HepG2 (cell line): ENCODE results near the gene TULP3. TPM values are rescaled to one million over a fixed set of nuclear protein-coding genes. Genes with fewer than 3 reads are reported as not detected.

Experiments used
- BRD4 ChIP-seq: sonication (generic); formaldehyde crosslinking; IDR thresholded peaks from 2 replicates; pipeline ENCODE4 v1.4.0; 2020; ENCODE audit warnings: missing genetic modification reagents
- CENPX ChIP-seq: sonication (generic); formaldehyde crosslinking; IDR thresholded peaks from 2 replicates; pipeline ENCODE4 v1.9.0; 2021; ENCODE audit warnings: mild to moderate bottlenecking, missing genetic modification reagents, moderate library complexity
- DR1 ChIP-seq: sonication (generic); formaldehyde crosslinking; IDR thresholded peaks from 2 replicates; pipeline ENCODE4 v1.8.0; 2021; ENCODE audit warnings: mild to moderate bottlenecking, missing genetic modification reagents, inconsistent platforms
- ELF3 ChIP-seq: IDR thresholded peaks from 2 replicates; pipeline ENCODE4 v1.6.1; 2016; ENCODE audit warnings: missing genetic modification reagents, missing compliant biosample characterization
- HDAC1 ChIP-seq: sonication (generic); formaldehyde crosslinking; IDR thresholded peaks from 2 replicates; pipeline ENCODE4 v1.5.1; 2020; ENCODE audit warnings: mild to moderate bottlenecking, missing genetic modification reagents
- HNRNPL ChIP-seq: fragments of 200-400 bp; formaldehyde crosslinking; IDR thresholded peaks from 2 replicates; pipeline ENCODE4 v1.6.1; 2017; ENCODE audit warnings: mild to moderate bottlenecking, low read depth, low read length
- KLF12 ChIP-seq: sonication (generic); formaldehyde crosslinking; IDR thresholded peaks from 2 replicates; pipeline ENCODE4 v1.4.0; 2020; ENCODE audit warnings: missing genetic modification reagents, borderline replicate concordance
- PAWR ChIP-seq: sonication (generic); formaldehyde crosslinking; IDR thresholded peaks from 2 replicates; pipeline ENCODE4 v1.4.0; 2020; ENCODE audit warnings: missing genetic modification reagents, mild to moderate bottlenecking, borderline replicate concordance
- POLR2AphosphoS5 ChIP-seq: IDR thresholded peaks from 2 replicates; pipeline ENCODE4 v1.6.1; 2012; ENCODE audit warnings: low read depth, low read length
- ZNF430 ChIP-seq: sonication (generic); formaldehyde crosslinking; IDR thresholded peaks from 2 replicates; pipeline ENCODE4 v1.9.0; 2021; ENCODE audit warnings: mild to moderate bottlenecking, missing genetic modification reagents
- polyA plus RNA-seq, 8 experiments: library from polyadenylated mRNA; depleted of rRNA in 3 of 8; stranded (reverse) in 7 of 8; unstranded in 1 of 8; fragments of >200 nt; fragmentation: Illumina TruSeq in 4 of 8; extraction: Trizol in 4 of 8; gene quantifications; 2 replicates each; pipeline versions ENCODE4 v1.2.1 to v1.2.3, GENCODE V29; 2011 to 2016; ENCODE audit warnings: low read depth in 4 of 8, missing spikeins in 1 of 8, mixed read lengths in 1 of 8; ENCODE audit not compliant: insufficient read depth in 1 of 8
- total RNA-seq, 5 experiments: library from RNA; depleted of rRNA; stranded (reverse); fragments of >200 nt; fragmentation: Illumina TruSeq; extraction: Trizol; gene quantifications; 2 replicates each; pipeline ENCODE4 v1.2.3, GENCODE V29; 2016; ENCODE audit warnings: low read depth in 1 of 5
- TF ChIP-seq, protein P1 (sequence below): sonication (generic); formaldehyde crosslinking; IDR thresholded peaks from 2 replicates; pipeline ENCODE4 v1.5.0; 2020; ENCODE audit warnings: missing genetic modification reagents
- TF ChIP-seq, protein P2 (sequence below): IDR thresholded peaks from 2 replicates; pipeline ENCODE4 v1.6.1; 2012; ENCODE audit warnings: low read depth, low read length, improper control_type of control experiment
- TF ChIP-seq, protein P3 (sequence below), 2 experiments: fragments of 450-650 bp in 1 of 2; sonication (generic) in 1 of 2; formaldehyde crosslinking in 1 of 2; IDR thresholded peaks; 2 replicates each; pipeline versions ENCODE4 v1.6.1 to v1.8.0; 2016 to 2022; ENCODE audit warnings: antibody characterized with exemption in 1 of 2, mild to moderate bottlenecking in 1 of 2, missing genetic modification reagents in 1 of 2
- TF ChIP-seq, protein P4 (sequence below): sonication (generic); formaldehyde crosslinking; IDR thresholded peaks from 2 replicates; pipeline ENCODE4 v1.8.0; 2022; ENCODE audit warnings: missing genetic modification reagents, low read depth, mild to moderate bottlenecking, borderline replicate concordance
- TF ChIP-seq, protein P5 (sequence below): sonication (generic); formaldehyde crosslinking; IDR thresholded peaks from 2 replicates; pipeline ENCODE4 v1.4.0; 2020; ENCODE audit warnings: missing genetic modification reagents

Gene TULP3
- total and polyA plus RNA-seq, 2 of the 13 experiments (the other 11 are each of a cell fraction or from before 2014, with no cell fraction given) = 11.2 to 13.2 TPM

DNA sequence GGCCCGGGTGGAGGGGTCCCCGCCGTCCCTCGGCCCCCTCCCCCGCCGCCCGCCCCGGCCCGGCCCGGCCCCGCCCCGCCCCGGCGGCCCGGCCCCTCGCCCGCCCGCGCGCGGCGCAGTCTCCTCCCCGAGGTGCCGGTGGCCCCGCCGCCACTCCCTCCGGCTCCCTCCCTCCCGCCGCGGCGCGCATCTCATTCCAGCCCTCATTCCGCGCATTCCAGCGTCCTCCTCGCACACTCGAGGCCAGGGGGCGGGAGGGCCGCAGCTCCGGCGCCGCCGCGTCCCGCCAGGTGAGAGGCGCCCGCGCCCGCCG lies 68.5 kb downstream of the TULP3 start, which contains the start of gene TEAD4 (continued):
- no peak; the same call in 1 of the 2 replicates for TF ChIP-seq HDAC1 (CRISPR knock-in tag)
- no peak; the same call in 1 of the 2 replicates for TF ChIP-seq POLR2AphosphoS5
- no peak for TF ChIP-seq PAWR (CRISPR knock-in tag)
- no peak for TF ChIP-seq BRD4 (CRISPR knock-in tag)
- TF ChIP-seq ELF3 (CRISPR knock-in tag) = no peak; the same call in 1 of the 2 replicates
- TF ChIP-seq, protein P1, sequence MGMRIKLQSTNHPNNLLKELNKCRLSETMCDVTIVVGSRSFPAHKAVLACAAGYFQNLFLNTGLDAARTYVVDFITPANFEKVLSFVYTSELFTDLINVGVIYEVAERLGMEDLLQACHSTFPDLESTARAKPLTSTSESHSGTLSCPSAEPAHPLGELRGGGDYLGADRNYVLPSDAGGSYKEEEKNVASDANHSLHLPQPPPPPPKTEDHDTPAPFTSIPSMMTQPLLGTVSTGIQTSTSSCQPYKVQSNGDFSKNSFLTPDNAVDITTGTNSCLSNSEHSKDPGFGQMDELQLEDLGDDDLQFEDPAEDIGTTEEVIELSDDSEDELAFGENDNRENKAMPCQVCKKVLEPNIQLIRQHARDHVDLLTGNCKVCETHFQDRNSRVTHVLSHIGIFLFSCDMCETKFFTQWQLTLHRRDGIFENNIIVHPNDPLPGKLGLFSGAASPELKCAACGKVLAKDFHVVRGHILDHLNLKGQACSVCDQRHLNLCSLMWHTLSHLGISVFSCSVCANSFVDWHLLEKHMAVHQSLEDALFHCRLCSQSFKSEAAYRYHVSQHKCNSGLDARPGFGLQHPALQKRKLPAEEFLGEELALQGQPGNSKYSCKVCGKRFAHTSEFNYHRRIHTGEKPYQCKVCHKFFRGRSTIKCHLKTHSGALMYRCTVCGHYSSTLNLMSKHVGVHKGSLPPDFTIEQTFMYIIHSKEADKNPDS (CRISPR knock-in tag) = no peak
- no peak for TF ChIP-seq HNRNPL
- no peak for TF ChIP-seq ZNF430
- TF ChIP-seq, protein P2, sequence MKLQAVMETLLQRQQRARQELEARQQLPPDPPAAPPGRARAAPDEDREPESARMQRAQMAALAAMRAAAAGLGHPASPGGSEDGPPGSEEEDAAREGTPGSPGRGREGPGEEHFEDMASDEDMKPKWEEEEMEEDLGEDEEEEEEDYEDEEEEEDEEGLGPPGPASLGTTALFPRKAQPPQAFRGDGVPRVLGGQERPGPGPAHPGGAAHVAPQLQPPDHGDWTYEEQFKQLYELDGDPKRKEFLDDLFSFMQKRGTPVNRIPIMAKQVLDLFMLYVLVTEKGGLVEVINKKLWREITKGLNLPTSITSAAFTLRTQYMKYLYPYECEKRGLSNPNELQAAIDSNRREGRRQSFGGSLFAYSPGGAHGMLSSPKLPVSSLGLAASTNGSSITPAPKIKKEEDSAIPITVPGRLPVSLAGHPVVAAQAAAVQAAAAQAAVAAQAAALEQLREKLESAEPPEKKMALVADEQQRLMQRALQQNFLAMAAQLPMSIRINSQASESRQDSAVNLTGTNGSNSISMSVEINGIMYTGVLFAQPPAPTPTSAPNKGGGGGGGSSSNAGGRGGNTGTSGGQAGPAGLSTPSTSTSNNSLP = no peak
- TF ChIP-seq, protein P3, sequence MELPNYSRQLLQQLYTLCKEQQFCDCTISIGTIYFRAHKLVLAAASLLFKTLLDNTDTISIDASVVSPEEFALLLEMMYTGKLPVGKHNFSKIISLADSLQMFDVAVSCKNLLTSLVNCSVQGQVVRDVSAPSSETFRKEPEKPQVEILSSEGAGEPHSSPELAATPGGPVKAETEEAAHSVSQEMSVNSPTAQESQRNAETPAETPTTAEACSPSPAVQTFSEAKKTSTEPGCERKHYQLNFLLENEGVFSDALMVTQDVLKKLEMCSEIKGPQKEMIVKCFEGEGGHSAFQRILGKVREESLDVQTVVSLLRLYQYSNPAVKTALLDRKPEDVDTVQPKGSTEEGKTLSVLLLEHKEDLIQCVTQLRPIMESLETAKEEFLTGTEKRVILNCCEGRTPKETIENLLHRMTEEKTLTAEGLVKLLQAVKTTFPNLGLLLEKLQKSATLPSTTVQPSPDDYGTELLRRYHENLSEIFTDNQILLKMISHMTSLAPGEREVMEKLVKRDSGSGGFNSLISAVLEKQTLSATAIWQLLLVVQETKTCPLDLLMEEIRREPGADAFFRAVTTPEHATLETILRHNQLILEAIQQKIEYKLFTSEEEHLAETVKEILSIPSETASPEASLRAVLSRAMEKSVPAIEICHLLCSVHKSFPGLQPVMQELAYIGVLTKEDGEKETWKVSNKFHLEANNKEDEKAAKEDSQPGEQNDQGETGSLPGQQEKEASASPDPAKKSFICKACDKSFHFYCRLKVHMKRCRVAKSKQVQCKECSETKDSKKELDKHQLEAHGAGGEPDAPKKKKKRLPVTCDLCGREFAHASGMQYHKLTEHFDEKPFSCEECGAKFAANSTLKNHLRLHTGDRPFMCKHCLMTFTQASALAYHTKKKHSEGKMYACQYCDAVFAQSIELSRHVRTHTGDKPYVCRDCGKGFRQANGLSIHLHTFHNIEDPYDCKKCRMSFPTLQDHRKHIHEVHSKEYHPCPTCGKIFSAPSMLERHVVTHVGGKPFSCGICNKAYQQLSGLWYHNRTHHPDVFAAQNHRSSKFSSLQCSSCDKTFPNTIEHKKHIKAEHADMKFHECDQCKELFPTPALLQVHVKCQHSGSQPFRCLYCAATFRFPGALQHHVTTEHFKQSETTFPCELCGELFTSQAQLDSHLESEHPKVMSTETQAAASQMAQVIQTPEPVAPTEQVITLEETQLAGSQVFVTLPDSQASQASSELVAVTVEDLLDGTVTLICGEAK (IDR thresholded peaks at IDR 0.05) = no peak
- TF ChIP-seq, protein P3 (CRISPR knock-in tag; IDR thresholded peaks at IDR 0.05) = no peak
- no peak for TF ChIP-seq DR1
- TF ChIP-seq, protein P4, sequence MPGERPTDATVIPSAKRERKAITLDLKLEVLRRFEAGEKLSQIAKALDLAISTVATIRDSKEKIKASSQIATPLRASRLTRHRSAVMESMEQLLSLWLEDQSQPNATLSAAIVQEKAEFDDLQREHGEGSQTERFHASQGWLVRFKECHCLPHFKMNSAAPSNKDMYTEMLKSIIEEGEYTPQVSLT (CRISPR knock-in tag) = no peak
- TF ChIP-seq, protein P5, sequence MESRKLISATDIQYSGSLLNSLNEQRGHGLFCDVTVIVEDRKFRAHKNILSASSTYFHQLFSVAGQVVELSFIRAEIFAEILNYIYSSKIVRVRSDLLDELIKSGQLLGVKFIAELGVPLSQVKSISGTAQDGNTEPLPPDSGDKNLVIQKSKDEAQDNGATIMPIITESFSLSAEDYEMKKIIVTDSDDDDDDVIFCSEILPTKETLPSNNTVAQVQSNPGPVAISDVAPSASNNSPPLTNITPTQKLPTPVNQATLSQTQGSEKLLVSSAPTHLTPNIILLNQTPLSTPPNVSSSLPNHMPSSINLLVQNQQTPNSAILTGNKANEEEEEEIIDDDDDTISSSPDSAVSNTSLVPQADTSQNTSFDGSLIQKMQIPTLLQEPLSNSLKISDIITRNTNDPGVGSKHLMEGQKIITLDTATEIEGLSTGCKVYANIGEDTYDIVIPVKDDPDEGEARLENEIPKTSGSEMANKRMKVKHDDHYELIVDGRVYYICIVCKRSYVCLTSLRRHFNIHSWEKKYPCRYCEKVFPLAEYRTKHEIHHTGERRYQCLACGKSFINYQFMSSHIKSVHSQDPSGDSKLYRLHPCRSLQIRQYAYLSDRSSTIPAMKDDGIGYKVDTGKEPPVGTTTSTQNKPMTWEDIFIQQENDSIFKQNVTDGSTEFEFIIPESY (CRISPR knock-in tag) = no peak
- no peak; the same call in 1 of the 2 replicates for TF ChIP-seq KLF12 (CRISPR knock-in tag)
- no peak for TF ChIP-seq CENPX (CRISPR knock-in tag)
